Measurements from ENCODE around the gene VEZF1.
"Not testable (repeated sequence)": the region's sequence is repeated elsewhere in the genome, so short reads cannot be mapped to it uniquely, and the experiment has no call there.

VEZF1 gene

GRCh38 chr17:57966875-57967274 lies 21.2 kb downstream of the VEZF1 start:
- no peaks in the 10 kb centered on the region for H3K4me1 Mint-ChIP-seq
- peaks cover 41% of the 10 kb centered on the region for H3K27me3 Mint-ChIP-seq
- no peak for ATAC-seq
- H3K27ac Mint-ChIP-seq, result no peak overlapping the region
- no peaks in the 10 kb centered on the region for H3K36me3 Mint-ChIP-seq
- no peaks in the 10 kb centered on the region for H3K9me3 Mint-ChIP-seq
- no peak overlapping the region for H3K4me3 Mint-ChIP-seq

GRCh38 chr17:57966246-57966645 lies 21.8 kb downstream of the VEZF1 start:
- no peak overlapping the region for H3K27ac Mint-ChIP-seq
- no peaks in the 10 kb centered on the region for H3K4me1 Mint-ChIP-seq
- no peaks in the 10 kb centered on the region for H3K36me3 Mint-ChIP-seq
- ATAC-seq, result no peak
- H3K27me3 Mint-ChIP-seq, result peaks cover 44% of the 10 kb centered on the region
- H3K4me3 Mint-ChIP-seq, result no peak overlapping the region
- no peaks in the 10 kb centered on the region for H3K9me3 Mint-ChIP-seq

- H3K9me3 Mint-ChIP-seq, result no peaks in the 10 kb centered on the region
- no peaks in the 10 kb centered on the region for H3K36me3 Mint-ChIP-seq
- H3K4me3 Mint-ChIP-seq, result no peak overlapping the region
- H3K4me1 Mint-ChIP-seq, result no peaks in the 10 kb centered on the region
- peaks cover 51% of the 10 kb centered on the region for H3K27me3 Mint-ChIP-seq
- ATAC-seq, result no peak
- no peak overlapping the region for H3K27ac Mint-ChIP-seq
Observed at GRCh38 chr17:57965521-57966160, 22.4 kb downstream of the VEZF1 start.

GRCh38 chr17:57963149-57963511 lies 24.9 kb downstream of the VEZF1 start:
- H3K36me3 Mint-ChIP-seq, result no peaks in the 10 kb centered on the region
- no peaks in the 10 kb centered on the region for H3K4me1 Mint-ChIP-seq
- no peak overlapping the region for H3K4me3 Mint-ChIP-seq
- H3K27me3 Mint-ChIP-seq, result peaks cover 61% of the 10 kb centered on the region
- H3K9me3 Mint-ChIP-seq, result no peaks in the 10 kb centered on the region
- no peak for ATAC-seq
- H3K27ac Mint-ChIP-seq, result no peak overlapping the region

- ATAC-seq, result no peak
- Mint-ChIP-seq H3K9me3 (no peaks in the 10 kb centered on the region), H3K4me3 (no peak overlapping the region), H3K4me1 (peaks cover 6% of the 10 kb centered on the region), H3K27ac (no peak overlapping the region), H3K27me3 (peaks cover 63% of the 10 kb centered on the region), H3K36me3 (no peaks in the 10 kb centered on the region)
Observed at GRCh38 chr17:57962279-57963148, 25.5 kb downstream of the VEZF1 start.

- H3K36me3 Mint-ChIP-seq, result no peaks in the 10 kb centered on the region
- no peak overlapping the region for H3K4me3 Mint-ChIP-seq
- H3K27ac Mint-ChIP-seq, result no peak overlapping the region
- no peak for ATAC-seq
- peaks cover 26% of the 10 kb centered on the region for H3K4me1 Mint-ChIP-seq
- H3K27me3 Mint-ChIP-seq, result peaks cover 83% of the 10 kb centered on the region
- no peaks in the 10 kb centered on the region for H3K9me3 Mint-ChIP-seq
Observed at GRCh38 chr17:57959929-57960328, 28.1 kb downstream of the VEZF1 start.

- Mint-ChIP-seq H3K4me1 (peaks cover 32% of the 10 kb centered on the region), H3K27me3 (peaks cover 81% of the 10 kb centered on the region)
- H3K9me3 Mint-ChIP-seq, H3K4me3 Mint-ChIP-seq, H3K27ac Mint-ChIP-seq, ATAC-seq, H3K36me3 Mint-ChIP-seq: not testable (repeated sequence)
Observed at GRCh38 chr17:57958391-57958790, 29.7 kb downstream of the VEZF1 start.

- Mint-ChIP-seq H3K4me1 (peaks cover 37% of the 10 kb centered on the region), H3K9me3 (no peaks in the 10 kb centered on the region), H3K27ac (no peak overlapping the region), H3K36me3 (no peaks in the 10 kb centered on the region), H3K27me3 (peaks cover 82% of the 10 kb centered on the region), H3K4me3 (no peak overlapping the region)
- no peak for ATAC-seq
Observed at GRCh38 chr17:57957886-57958285, 30.2 kb downstream of the VEZF1 start.

- peaks cover 43% of the 10 kb centered on the region for H3K4me1 Mint-ChIP-seq
- no peaks in the 10 kb centered on the region for H3K9me3 Mint-ChIP-seq
- no peak for ATAC-seq
- no peak overlapping the region for H3K27ac Mint-ChIP-seq
- H3K4me3 Mint-ChIP-seq, result no peak overlapping the region
- H3K27me3 Mint-ChIP-seq, result peaks cover 82% of the 10 kb centered on the region
- H3K36me3 Mint-ChIP-seq, result no peaks in the 10 kb centered on the region
Observed at GRCh38 chr17:57957120-57957850, 30.8 kb downstream of the VEZF1 start.

- no peaks in the 10 kb centered on the region for H3K9me3 Mint-ChIP-seq
- peak overlapping the region; percentile 51 for H3K4me3 Mint-ChIP-seq
- H3K27me3 Mint-ChIP-seq, result peaks cover 79% of the 10 kb centered on the region
- H3K36me3 Mint-ChIP-seq, result no peaks in the 10 kb centered on the region
- peak; percentile 75 for ATAC-seq
- peaks cover 43% of the 10 kb centered on the region for H3K4me1 Mint-ChIP-seq
- H3K27ac Mint-ChIP-seq, result no peak overlapping the region
Observed at GRCh38 chr17:57956291-57957119, 31.5 kb downstream of the VEZF1 start.

- Mint-ChIP-seq H3K4me1 (peaks cover 54% of the 10 kb centered on the region), H3K36me3 (no peaks in the 10 kb centered on the region), H3K27ac (no peak within 1 kb of the TSS), H3K27me3 (peaks cover 79% of the 10 kb centered on the region), H3K4me3 (peak within 1 kb of the TSS; percentile 60), H3K9me3 (no peaks in the 10 kb centered on the region)
- peak; percentile 69 for ATAC-seq
Observed at GRCh38 chr17:57955183-57955931, 32.7 kb downstream of the VEZF1 start, which contains the start of gene CUEDC1. Gene CUEDC1, minus strand, starts transcription at chr17:57955412. Its CDS starts 69,848 bp downstream, at chr17:57885564.

GRCh38 chr17:57954397-57955182 lies 33.5 kb downstream of the VEZF1 start:
- Mint-ChIP-seq H3K4me1 (peaks cover 60% of the 10 kb centered on the region), H3K9me3 (no peaks in the 10 kb centered on the region), H3K27me3 (peaks cover 78% of the 10 kb centered on the region), H3K27ac (no peak overlapping the region), H3K36me3 (no peaks in the 10 kb centered on the region), H3K4me3 (peak overlapping the region; percentile 60)
- no peak for ATAC-seq

- H3K4me3 Mint-ChIP-seq, result peak overlapping the region; percentile 60
- no peaks in the 10 kb centered on the region for H3K9me3 Mint-ChIP-seq
- H3K27ac Mint-ChIP-seq, result no peak overlapping the region
- peaks cover 77% of the 10 kb centered on the region for H3K27me3 Mint-ChIP-seq
- peaks cover 66% of the 10 kb centered on the region for H3K4me1 Mint-ChIP-seq
- no peaks in the 10 kb centered on the region for H3K36me3 Mint-ChIP-seq
- ATAC-seq, result no peak
Observed at GRCh38 chr17:57953705-57954396, 34.2 kb downstream of the VEZF1 start.
